Fibroblast of mammary gland (primary cell): ENCODE data around the gene TXNL4A.
"Not testable (repeated sequence)": the region's sequence is repeated elsewhere in the genome, so short reads cannot be mapped to it uniquely, and the experiment has no call there.

ENCODE experiments used
- DNase-seq: peaks from one replicate; pipeline ENCODE4 v3.0.0-alpha.2; 2010; ENCODE audit warnings: low read depth
- H3K4me3 ChIP-seq: 2 replicates; pipeline ENCODE4 v1.5.1; 2011; ENCODE audit warnings: low read depth, mild to moderate bottlenecking, low read length, moderate library complexity; ENCODE audit not compliant: control insufficient read depth
- CTCF ChIP-seq: conservative IDR thresholded peaks from 2 replicates; pipeline ENCODE4 v1.5.1; 2011; ENCODE audit warnings: low read depth, low read length, inconsistent platforms; ENCODE audit not compliant: control insufficient read depth, insufficient read depth

The TXNL4A gene

GRCh38 chr18:79960921-79961526 is 27.3 kb downstream of the TXNL4A start:
- no peak overlapping the region for H3K4me3 ChIP-seq
- no peak for TF ChIP-seq CTCF
- DNase-seq, result no peak

GRCh38 chr18:79960161-79960801 is 28.1 kb downstream of the TXNL4A start:
- H3K4me3 ChIP-seq, result not testable (repeated sequence)
- peak; percentile 50 for DNase-seq

- no peak for DNase-seq
- no peak overlapping the region for H3K4me3 ChIP-seq
- no peak for TF ChIP-seq CTCF
These were observed 29.4 kb downstream of the TXNL4A start for GRCh38 chr18:79958981-79959380.

GRCh38 chr18:79956276-79956675 is 32.1 kb downstream of the TXNL4A start:
- H3K4me3 ChIP-seq, result no peak overlapping the region
- no peak for TF ChIP-seq CTCF
- DNase-seq, result no peak

GRCh38 chr18:79955302-79956075 is 32.9 kb downstream of the TXNL4A start:
- TF ChIP-seq CTCF, result no peak
- no peak overlapping the region for H3K4me3 ChIP-seq
- peak; percentile 60 for DNase-seq

- no peak overlapping the region for H3K4me3 ChIP-seq
- no peak for TF ChIP-seq CTCF
- DNase-seq, result no peak
These were observed 33.6 kb downstream of the TXNL4A start for GRCh38 chr18:79954791-79955190.

GRCh38 chr18:79953971-79954651 is 34.3 kb downstream of the TXNL4A start:
- TF ChIP-seq CTCF, result no peak
- no peak for DNase-seq
- no peak overlapping the region for H3K4me3 ChIP-seq
